ENCODE measurements around the gene GDPD5.

- TF ChIP-seq CTCF (IDR thresholded peaks at IDR 0.05; ENCODE audit: insufficient read depth, low read length, poor library complexity, severe bottlenecking) (no peak), EZH2phosphoT487 (conservative IDR thresholded peaks at IDR 0.05; ENCODE audit: low read length) (no peak)
Measured at GRCh38 chr11:75428281-75428724, 97.4 kb downstream of the GDPD5 start.
